Measurements from ENCODE around the gene COQ10B.
A peak's percentile ranks its signal among the peaks of the same experiment; 100 is the strongest.

Gene COQ10B

GRCh38 chr2:197498937-197499593 lies 45.7 kb downstream of the COQ10B start:
- Histone ChIP-seq H3K4me2 (peak overlapping the region; percentile 84), H4K20me1 (peaks cover 83% of the 10 kb centered on the region), H3K36me3 (peaks cover 65% of the 10 kb centered on the region), H3K4me3 (peak overlapping the region; percentile 87), H3K27ac (peak overlapping the region; percentile 95), H3K9me3 (no peaks in the 10 kb centered on the region), H3K4me1 (peaks cover 49% of the 10 kb centered on the region), H3K9ac (peak overlapping the region; percentile 90), H3K27me3 (no peaks in the 10 kb centered on the region)
- TF ChIP-seq Cebpa-rat (IDR thresholded peaks at IDR 0.05), result no peak

GRCh38 chr2:197499594-197500502 lies 46.5 kb downstream of the COQ10B start, which contains the start of the genes HSPD1 and HSPE1:
HSPD1 (minus strand) TSS chr2:197499840; CDS start chr2:197498848, 992 bp downstream.
HSPE1 (plus strand) TSS chr2:197500379; CDS start chr2:197500437, 58 bp downstream.
- peak within 1 kb of the TSS; percentile 84 for H3K4me2 ChIP-seq
- TF ChIP-seq Cebpa-rat (IDR thresholded peaks at IDR 0.05), result no peak
- no peaks in the 10 kb centered on the region for H3K27me3 ChIP-seq
- peaks cover 65% of the 10 kb centered on the region for H3K36me3 ChIP-seq
- H4K20me1 ChIP-seq, result peaks cover 76% of the 10 kb centered on the region
- peak within 1 kb of the TSS; percentile 95 for H3K27ac ChIP-seq
- H3K4me1 ChIP-seq, result peaks cover 49% of the 10 kb centered on the region
- H3K9me3 ChIP-seq, result no peaks in the 10 kb centered on the region
- peak within 1 kb of the TSS; percentile 87 for H3K4me3 ChIP-seq
- peak within 1 kb of the TSS; percentile 90 for H3K9ac ChIP-seq

- H3K4me1 ChIP-seq, result peaks cover 45% of the 10 kb centered on the region
- no peaks in the 10 kb centered on the region for H3K9me3 ChIP-seq
- peak overlapping the region; percentile 79 for H3K4me2 ChIP-seq
- peaks cover 63% of the 10 kb centered on the region for H3K36me3 ChIP-seq
- TF ChIP-seq Cebpa-rat (IDR thresholded peaks at IDR 0.05), result no peak
- peak overlapping the region; percentile 87 for H3K4me3 ChIP-seq
- H3K9ac ChIP-seq, result peak overlapping the region; percentile 90
- no peaks in the 10 kb centered on the region for H3K27me3 ChIP-seq
- H3K27ac ChIP-seq, result peak overlapping the region; percentile 95
- peaks cover 69% of the 10 kb centered on the region for H4K20me1 ChIP-seq
Measured at GRCh38 chr2:197500503-197501131, 47.3 kb downstream of the COQ10B start.

- H4K20me1 ChIP-seq, result peaks cover 53% of the 10 kb centered on the region
- no peak for TF ChIP-seq Cebpa-rat (IDR thresholded peaks at IDR 0.05)
- H3K27ac ChIP-seq, result no peak overlapping the region
- H3K9me3 ChIP-seq, result no peaks in the 10 kb centered on the region
- H3K9ac ChIP-seq, result peak overlapping the region; percentile 90; the same call in 1 of the 2 replicates
- H3K4me2 ChIP-seq, result peak overlapping the region; percentile 79
- peak overlapping the region; percentile 87 for H3K4me3 ChIP-seq
- H3K4me1 ChIP-seq, result peaks cover 29% of the 10 kb centered on the region
- no peaks in the 10 kb centered on the region for H3K27me3 ChIP-seq
- H3K36me3 ChIP-seq, result peaks cover 59% of the 10 kb centered on the region
Measured at GRCh38 chr2:197502201-197502600, 48.8 kb downstream of the COQ10B start.

- Histone ChIP-seq H3K9ac (0 out of 2 replicates have a peak overlapping the region, but pooled peaks have one; percentile 90), H3K4me2 (peak overlapping the region; percentile 79), H3K27ac (no peak overlapping the region), H3K27me3 (no peaks in the 10 kb centered on the region), H3K36me3 (peaks cover 58% of the 10 kb centered on the region), H4K20me1 (peaks cover 48% of the 10 kb centered on the region), H3K4me3 (peak overlapping the region; percentile 87; the same call in 1 of the 2 replicates), H3K4me1 (peaks cover 24% of the 10 kb centered on the region), H3K9me3 (no peaks in the 10 kb centered on the region)
- no peak for TF ChIP-seq Cebpa-rat (IDR thresholded peaks at IDR 0.05)
Measured at GRCh38 chr2:197502685-197503084, 49.3 kb downstream of the COQ10B start.

- Histone ChIP-seq H3K36me3 (peaks cover 63% of the 10 kb centered on the region), H3K9ac (no peak overlapping the region), H3K4me2 (no peak overlapping the region), H3K4me1 (peaks cover 17% of the 10 kb centered on the region), H3K27me3 (no peaks in the 10 kb centered on the region), H4K20me1 (peaks cover 35% of the 10 kb centered on the region), H3K27ac (no peak overlapping the region), H3K4me3 (no peak overlapping the region), H3K9me3 (no peaks in the 10 kb centered on the region)
- TF ChIP-seq Cebpa-rat (IDR thresholded peaks at IDR 0.05), result no peak
Measured at GRCh38 chr2:197504000-197504399, 50.6 kb downstream of the COQ10B start.

GRCh38 chr2:197504512-197504911 lies 51.2 kb downstream of the COQ10B start:
- peaks cover 17% of the 10 kb centered on the region for H3K4me1 ChIP-seq
- no peak overlapping the region for H3K27ac ChIP-seq
- no peak overlapping the region for H3K4me2 ChIP-seq
- no peaks in the 10 kb centered on the region for H3K27me3 ChIP-seq
- no peak for TF ChIP-seq Cebpa-rat (IDR thresholded peaks at IDR 0.05)
- H3K36me3 ChIP-seq, result peaks cover 64% of the 10 kb centered on the region
- H3K4me3 ChIP-seq, result no peak overlapping the region
- H3K9me3 ChIP-seq, result no peaks in the 10 kb centered on the region
- H3K9ac ChIP-seq, result no peak overlapping the region
- peaks cover 30% of the 10 kb centered on the region for H4K20me1 ChIP-seq

GRCh38 chr2:197506658-197507057 lies 53.3 kb downstream of the COQ10B start:
- Histone ChIP-seq H3K4me3 (no peak overlapping the region), H3K27ac (no peak overlapping the region), H3K4me2 (no peak overlapping the region), H3K27me3 (no peaks in the 10 kb centered on the region), H3K9ac (no peak overlapping the region), H3K4me1 (peaks cover 13% of the 10 kb centered on the region), H3K9me3 (no peaks in the 10 kb centered on the region), H3K36me3 (peaks cover 70% of the 10 kb centered on the region), H4K20me1 (peaks cover 26% of the 10 kb centered on the region)
- no peak for TF ChIP-seq Cebpa-rat (IDR thresholded peaks at IDR 0.05)

GRCh38 chr2:197513915-197514314 lies 60.6 kb downstream of the COQ10B start:
- Histone ChIP-seq H3K4me2 (no peak overlapping the region; the same call in 1 of the 2 replicates), H4K20me1 (peaks cover 29% of the 10 kb centered on the region), H3K4me1 (peaks cover 21% of the 10 kb centered on the region), H3K36me3 (peaks cover 22% of the 10 kb centered on the region), H3K9me3 (peaks cover 9% of the 10 kb centered on the region), H3K9ac (no peak overlapping the region), H3K27ac (no peak overlapping the region), H3K27me3 (no peaks in the 10 kb centered on the region), H3K4me3 (no peak overlapping the region)
- TF ChIP-seq Cebpa-rat (IDR thresholded peaks at IDR 0.05), result no peak

Data from BLaER1 (cell line).